Measurements from ENCODE around the gene RIT1. TPM values are rescaled to one million over a fixed set of nuclear protein-coding genes. Genes with fewer than 3 reads are reported as not detected.

RIT1 gene
- total RNA-seq, 1 donor from 2014 or later = 49.8 TPM

- no peak for TF ChIP-seq CTCF (IDR thresholded peaks at IDR 0.05; ENCODE audit: insufficient read depth, low read length, severe bottlenecking)
- FAIRE-seq = no peak
Observed at GRCh38 chr1:155893389-155894142, 17.6 kb downstream of the RIT1 start.

GRCh38 chr1:155892796-155893195 lies 18.4 kb downstream of the RIT1 start:
- Histone ChIP-seq H3K4me3 (ENCODE audit: low read depth, low read length) (no peak overlapping the region), H3K27me3 (ENCODE audit: control insufficient read depth, insufficient read depth, low read length) (no peaks in the 10 kb centered on the region), H3K36me3 (ENCODE audit: control insufficient read depth, insufficient read depth, low read length) (no peaks in the 10 kb centered on the region)
- FAIRE-seq (no peak), DNase-seq (ENCODE audit: low read depth) (peak; percentile 75)
- no peak for TF ChIP-seq CTCF (IDR thresholded peaks at IDR 0.05; ENCODE audit: insufficient read depth, low read length, severe bottlenecking)

More at GRCh38 chr1:155893389-155894142, 17.6 kb downstream of the RIT1 start:
- no peak overlapping the region for H3K4me3 ChIP-seq (ENCODE audit: low read depth, low read length)
- H3K27me3 ChIP-seq (ENCODE audit: control insufficient read depth, insufficient read depth, low read length) = no peaks in the 10 kb centered on the region
- DNase-seq (ENCODE audit: low read depth) = peak; percentile 91
- H3K36me3 ChIP-seq (ENCODE audit: control insufficient read depth, insufficient read depth, low read length) = no peaks in the 10 kb centered on the region

DNA sequence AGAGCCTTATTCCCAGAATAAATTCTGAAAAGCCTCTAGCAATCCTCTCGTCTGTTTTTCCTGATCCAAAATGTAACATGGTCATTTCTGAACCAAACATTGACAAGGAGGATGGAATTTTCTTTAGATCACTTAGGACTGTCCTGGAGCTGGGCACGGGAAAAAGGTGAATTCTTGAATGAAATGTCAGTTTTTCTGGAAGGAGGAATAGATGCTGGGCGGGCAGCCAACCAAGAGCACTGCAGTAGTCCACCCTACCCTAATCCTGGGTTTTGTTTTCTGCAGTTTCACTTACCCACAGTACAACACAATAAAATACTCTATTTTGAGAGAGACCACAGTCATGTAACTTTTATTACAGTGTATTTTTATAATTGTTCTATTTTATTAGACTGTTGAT lies 20.9 kb downstream of the RIT1 start:
- TF ChIP-seq CTCF (IDR thresholded peaks at IDR 0.05; ENCODE audit: insufficient read depth, low read length, severe bottlenecking) = no peak
- no peaks in the 10 kb centered on the region for H3K27me3 ChIP-seq (ENCODE audit: control insufficient read depth, insufficient read depth, low read length)
- FAIRE-seq (no peak), DNase-seq (ENCODE audit: low read depth) (no peak)
- no peak overlapping the region for H3K4me3 ChIP-seq (ENCODE audit: low read depth, low read length)
- no peaks in the 10 kb centered on the region for H3K36me3 ChIP-seq (ENCODE audit: control insufficient read depth, insufficient read depth, low read length)

DNA sequence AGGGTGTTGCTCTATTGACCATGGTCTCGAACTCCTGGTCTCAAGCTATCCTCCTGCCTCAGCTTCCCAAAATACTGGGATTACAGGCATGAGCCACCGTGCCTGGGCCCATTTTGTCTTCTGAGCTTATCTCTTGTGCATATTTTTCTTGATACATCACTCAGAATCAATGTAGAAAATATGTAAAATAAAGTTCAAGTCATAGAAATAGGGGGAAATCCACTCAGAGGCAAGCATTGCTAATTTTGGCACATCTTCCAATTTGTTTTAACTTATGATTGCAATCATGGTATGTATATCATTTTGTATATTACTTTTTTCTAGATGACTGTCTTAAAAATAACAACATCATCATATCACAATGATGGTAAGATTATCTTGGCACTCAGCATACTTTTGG lies 21.6 kb downstream of the RIT1 start:
- peak; percentile 4 for DNase-seq (ENCODE audit: low read depth)
- H3K27me3 ChIP-seq (ENCODE audit: control insufficient read depth, insufficient read depth, low read length) = no peaks in the 10 kb centered on the region
- no peaks in the 10 kb centered on the region for H3K36me3 ChIP-seq (ENCODE audit: control insufficient read depth, insufficient read depth, low read length)
- no peak overlapping the region for H3K4me3 ChIP-seq (ENCODE audit: low read depth, low read length)
- TF ChIP-seq CTCF (IDR thresholded peaks at IDR 0.05; ENCODE audit: insufficient read depth, low read length, severe bottlenecking) = no peak
- FAIRE-seq = no peak

GRCh38 chr1:155888481-155888880 lies 22.7 kb downstream of the RIT1 start:
- no peaks in the 10 kb centered on the region for H3K36me3 ChIP-seq (ENCODE audit: control insufficient read depth, insufficient read depth, low read length)
- H3K4me3 ChIP-seq (ENCODE audit: low read depth, low read length) = no peak overlapping the region
- FAIRE-seq (no peak), DNase-seq (ENCODE audit: low read depth) (no peak)
- no peaks in the 10 kb centered on the region for H3K27me3 ChIP-seq (ENCODE audit: control insufficient read depth, insufficient read depth, low read length)
- no peak for TF ChIP-seq CTCF (IDR thresholded peaks at IDR 0.05; ENCODE audit: insufficient read depth, low read length, severe bottlenecking)

- FAIRE-seq (no peak), DNase-seq (ENCODE audit: low read depth) (no peak)
- Histone ChIP-seq H3K36me3 (ENCODE audit: control insufficient read depth, insufficient read depth, low read length) (no peaks in the 10 kb centered on the region), H3K27me3 (ENCODE audit: control insufficient read depth, insufficient read depth, low read length) (no peaks in the 10 kb centered on the region), H3K4me3 (ENCODE audit: low read depth, low read length) (no peak overlapping the region)
- TF ChIP-seq CTCF (IDR thresholded peaks at IDR 0.05; ENCODE audit: insufficient read depth, low read length, severe bottlenecking) = no peak
Observed at GRCh38 chr1:155884982-155885381, 26.2 kb downstream of the RIT1 start.

Measured in bronchial epithelial cell (primary cell).